Fibroblast of skin of scalp (primary cell): ENCODE measurements around the gene VWF.
"Not testable (repeated sequence)": the region's sequence is repeated elsewhere in the genome, so short reads cannot be mapped to it uniquely, and the experiment has no call there.

Source experiments
- DNase-seq: peaks from one replicate; pipeline ENCODE4 v3.0.0-alpha.2; 2013

VWF gene

GRCh38 chr12:6145564-6145963 is 21.1 kb upstream of the VWF start:
- DNase-seq, result no peak

DNA sequence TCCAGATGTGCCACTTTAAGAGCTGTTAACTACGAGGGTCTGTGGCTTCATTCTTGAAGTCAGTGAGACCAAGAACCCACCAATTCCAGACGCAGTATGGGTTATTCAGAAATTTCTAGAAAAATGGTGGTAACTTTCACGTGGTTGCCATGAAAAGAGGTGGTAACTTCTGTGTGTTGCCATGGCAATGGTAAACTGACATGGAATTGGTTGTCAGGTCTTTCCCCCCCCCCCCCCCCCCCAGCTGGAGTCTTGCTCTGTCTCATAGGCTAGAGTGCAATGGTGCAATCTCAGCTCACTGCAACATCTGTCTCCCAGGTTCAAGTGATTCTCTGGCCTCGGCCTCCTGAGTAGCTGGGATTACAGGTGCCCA is 18.8 kb upstream of the VWF start:
- DNase-seq, result no peak

DNA sequence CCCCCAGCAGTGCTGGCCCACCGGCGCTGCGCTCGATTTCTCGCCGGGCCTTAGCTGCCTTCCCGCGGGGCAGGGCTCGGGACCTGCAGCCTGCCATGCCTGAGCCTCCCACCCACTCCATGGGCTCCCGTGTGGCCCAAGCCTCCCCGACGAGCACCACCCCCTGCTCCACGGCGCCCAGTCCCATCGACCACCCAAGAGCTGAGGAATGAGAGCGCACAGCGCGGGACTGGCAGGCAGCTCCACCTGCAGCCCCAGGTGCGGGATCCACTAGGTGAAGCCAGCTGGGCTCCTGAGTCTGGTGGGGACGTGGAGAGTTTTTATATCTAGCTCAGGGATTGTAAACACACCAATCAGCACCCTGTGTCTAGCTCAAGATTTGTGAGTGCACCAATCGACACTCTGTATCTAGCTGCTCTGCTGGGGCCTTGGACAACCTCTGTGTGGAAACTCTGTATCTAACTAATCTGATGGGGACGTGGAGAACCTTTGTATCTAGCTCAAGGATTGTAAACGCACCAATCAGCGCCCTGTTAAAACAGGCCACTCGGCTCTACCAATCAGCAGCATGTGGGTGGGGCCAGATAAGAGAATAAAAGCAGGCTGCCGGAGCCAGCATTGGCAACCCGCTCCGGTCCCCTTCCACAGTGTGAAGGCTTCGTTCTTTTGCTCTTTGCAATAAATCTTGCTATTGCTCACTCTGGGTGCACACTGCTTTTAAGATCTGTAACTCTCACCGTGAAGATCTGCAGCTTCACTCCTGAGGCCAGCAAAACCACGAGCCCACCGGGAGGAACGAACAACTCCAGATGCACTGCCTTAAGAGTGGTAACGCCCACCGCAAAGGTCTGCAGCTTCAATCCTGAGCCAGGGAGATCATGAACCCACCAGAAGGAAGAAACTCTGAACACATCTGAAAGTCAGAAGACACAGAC is 18.2 kb upstream of the VWF start:
- not testable (repeated sequence) for DNase-seq

DNA sequence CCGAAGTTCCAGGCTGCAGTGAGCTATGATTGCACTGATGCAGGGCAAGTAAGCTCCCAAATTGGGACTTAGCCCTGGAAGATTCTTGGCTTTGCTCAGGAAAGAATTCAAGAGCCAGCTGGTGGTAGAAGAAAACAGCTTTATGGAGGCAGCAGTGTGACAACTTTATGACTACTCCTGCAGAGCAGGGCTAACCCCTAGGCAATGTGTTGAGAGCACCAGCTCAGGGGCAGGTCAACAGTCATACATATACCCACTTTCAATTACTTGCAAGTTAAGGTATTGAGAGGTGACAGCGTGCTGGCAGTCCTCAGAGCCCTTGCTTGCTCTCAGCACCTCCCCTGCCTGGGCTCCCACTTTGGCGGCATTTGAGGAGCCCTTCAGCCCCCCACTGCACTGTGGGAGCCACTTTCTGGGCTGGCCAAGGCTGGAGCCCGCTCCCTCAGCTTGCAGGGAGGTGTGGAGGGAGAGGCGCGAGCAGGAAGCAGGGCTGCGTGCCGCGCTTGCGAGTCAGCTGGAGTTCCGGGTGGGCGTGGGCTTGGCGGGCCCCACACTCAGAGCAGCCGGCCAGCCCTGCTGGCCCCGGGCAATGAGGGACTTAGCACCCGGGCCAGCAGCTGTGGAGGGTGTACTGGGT is 17.4 kb upstream of the VWF start:
- not testable (repeated sequence) for DNase-seq

DNA sequence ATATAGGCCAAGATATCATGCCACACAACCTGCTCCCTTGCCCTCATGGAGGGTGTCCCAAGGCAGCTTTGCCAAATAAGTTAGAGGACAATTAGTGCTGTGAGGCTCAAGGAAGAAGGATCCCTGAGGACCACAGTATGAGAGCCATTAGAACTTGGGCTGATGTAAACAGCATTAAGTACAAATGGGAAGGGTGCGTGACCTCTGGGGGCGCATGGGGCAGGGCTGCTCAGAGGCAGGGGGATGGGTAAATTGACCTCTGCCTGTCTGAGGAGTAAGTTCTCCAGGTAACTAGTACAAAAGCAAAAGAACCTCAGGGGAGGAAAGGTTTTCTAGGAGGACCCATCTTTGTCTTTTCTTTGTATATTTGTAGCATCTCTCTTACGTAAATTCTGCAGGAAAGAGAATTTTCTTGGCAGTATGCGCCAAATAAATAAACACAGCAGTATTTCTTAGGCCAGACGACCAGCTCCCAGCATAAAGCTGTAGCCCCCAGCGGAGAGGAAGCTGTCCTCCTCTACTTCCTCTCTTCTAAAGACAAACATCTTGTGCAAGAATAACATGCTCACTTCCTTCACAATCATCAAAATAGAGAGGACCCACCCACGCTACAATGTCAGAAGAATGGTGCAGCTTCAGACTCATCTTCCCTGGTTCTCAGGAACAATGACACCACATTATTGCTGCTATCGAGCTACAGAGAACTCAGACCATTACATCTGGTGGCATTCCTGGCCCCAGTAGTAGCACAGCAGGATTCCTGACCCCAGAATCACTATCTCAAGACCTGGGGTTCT is 16.4 kb upstream of the VWF start:
- no peak for DNase-seq

DNA sequence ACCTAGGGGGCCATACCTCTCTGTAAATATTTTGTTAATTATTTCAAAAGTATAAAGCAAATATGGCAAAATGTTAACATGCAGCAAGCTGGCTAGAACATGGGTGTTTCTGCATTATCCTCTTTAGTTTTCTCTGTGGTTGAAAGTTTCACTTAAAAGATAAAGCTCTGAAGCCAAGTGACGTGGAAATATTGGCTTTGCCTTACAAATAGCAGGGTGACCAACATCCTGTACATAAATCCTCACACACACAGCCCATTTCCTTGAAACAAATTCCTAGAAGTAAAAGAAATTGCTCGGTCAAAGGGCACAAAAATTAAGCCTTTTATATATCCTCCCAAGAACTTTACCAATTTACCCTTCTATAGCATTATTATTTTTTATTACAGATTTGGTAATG is 10.6 kb upstream of the VWF start:
- DNase-seq, result no peak

DNA sequence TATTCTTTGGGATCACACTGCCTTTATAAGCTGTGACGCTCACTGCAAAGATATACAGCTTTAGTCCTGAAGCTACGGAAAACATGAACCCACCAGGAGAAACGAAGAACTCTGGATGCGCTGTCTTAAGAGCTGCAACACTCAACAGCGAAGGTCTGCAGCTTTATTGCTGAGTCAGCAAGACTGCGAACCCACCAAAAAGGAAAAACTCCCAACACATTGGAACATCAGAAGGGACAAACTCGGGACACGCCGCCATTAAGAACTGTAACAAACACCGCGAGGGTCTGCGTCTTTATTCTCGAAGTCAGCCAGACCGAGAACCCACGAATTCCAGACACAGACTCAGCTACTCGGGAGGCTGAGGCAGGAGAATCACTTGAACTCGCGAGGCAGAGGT is 9.2 kb upstream of the VWF start:
- no peak for DNase-seq

DNA sequence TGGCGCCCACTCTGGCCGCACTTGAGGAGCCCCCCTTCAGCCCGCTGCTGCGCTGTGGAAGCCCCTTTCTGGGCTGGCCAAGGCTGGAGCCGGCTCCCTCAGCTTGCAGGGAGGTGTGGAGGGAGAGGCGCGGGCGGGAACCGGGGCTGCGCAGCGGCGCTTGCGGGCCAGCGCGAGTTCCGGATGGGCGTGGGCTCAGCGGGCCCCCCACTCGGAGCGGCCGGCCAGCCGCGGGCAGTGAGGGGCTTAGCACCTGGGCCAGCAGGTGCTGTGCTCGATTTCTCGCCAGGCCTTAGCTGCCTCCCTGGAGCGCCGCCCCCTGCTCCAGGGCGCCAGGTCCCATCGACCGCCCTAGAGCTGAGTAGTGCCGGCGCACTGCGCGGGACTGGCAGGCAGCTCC is 8.0 kb upstream of the VWF start:
- DNase-seq, result no peak

- no peak for DNase-seq
These were observed 789 bp upstream of the VWF start for GRCh38 chr12:6125310-6125608.

- DNase-seq, result no peak
These were observed 1.2 kb downstream of the VWF start for GRCh38 chr12:6123258-6123657.

DNA sequence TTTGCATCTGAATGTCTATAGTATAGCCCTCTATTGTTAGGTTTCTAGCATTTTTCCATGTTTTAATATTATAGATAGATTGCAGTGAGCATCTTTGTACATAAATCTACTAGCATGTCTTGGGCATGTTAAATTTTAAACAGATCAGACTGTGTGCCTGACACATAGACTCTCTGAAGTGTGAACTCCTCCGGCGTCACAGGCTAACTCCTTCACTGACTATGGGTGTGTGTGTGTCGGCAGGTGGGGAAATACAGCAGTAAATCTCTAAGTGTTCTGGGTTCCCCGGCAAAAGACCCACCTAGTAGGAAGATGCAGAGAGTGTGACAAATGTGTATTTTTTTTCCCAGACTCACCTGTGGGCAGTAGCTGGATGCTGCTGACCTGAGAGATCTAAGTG is 2.3 kb downstream of the VWF start:
- no peak for DNase-seq

DNA sequence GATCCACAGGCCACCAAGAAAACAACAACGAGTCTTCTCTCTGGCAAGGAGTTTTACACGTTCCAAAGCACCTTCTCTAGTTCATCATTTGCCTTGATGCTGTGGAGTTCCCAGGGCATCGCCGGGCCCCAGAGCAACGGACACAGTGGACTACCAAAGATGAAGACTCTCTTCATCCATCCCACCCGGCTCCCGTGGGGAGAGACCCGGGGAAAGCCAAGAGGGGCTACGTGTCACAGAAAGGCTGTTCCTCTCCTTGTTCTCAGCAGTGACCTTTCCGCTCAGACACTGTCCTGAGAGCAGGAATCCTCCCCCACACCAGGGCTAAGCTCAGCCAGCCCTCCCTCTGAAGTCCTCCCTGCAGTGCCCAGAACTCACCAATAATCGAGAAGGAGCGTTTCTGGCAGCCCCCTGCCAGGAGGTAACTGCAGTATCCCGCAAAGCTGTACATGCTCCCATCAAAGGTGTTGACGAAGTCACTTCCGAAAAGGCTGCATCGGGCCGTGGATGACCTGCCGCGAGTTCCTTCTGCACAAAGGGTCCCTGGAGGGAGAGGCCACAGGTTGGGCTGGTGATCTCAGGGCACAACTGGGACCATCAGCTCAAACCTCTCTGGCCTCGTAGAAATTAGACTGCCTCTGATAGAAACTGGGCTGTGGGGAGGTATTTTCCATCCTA is 3.5 kb downstream of the VWF start:
- DNase-seq, result no peak

DNA sequence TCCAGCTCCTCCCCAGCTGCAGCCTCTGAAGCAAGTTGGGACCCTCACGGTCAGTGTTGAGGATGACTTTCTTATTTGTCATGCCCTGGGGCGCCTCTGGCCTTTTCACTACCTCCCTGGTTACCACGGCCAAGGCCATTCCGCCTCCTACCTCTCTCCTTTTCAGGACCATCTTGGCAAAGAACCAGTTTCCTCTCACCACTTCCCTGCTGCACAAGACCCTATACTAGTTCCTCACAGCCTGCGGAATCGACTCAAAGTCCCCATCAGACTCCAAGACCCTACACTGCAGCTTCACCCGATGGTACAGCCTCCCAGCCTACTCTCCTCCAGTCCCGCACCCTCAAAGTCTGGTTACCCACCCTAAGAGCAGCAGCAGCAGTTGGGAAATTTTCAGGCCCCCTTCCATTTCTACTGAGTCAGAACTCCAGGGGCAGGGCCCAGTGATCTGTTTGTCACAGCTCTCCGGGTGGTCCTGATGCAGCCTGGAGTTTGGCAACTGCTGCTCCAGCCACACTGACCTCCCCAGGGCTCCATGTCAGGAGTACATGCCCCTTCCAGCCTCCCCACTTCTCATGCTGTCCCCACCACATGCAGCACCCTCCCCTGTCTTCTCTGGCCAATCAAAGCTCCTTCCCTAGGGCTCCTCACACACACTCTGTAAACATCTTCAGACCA is 5.4 kb downstream of the VWF start:
- no peak for DNase-seq

GRCh38 chr12:6116471-6117021 is 7.9 kb downstream of the VWF start:
- DNase-seq, result no peak

DNA sequence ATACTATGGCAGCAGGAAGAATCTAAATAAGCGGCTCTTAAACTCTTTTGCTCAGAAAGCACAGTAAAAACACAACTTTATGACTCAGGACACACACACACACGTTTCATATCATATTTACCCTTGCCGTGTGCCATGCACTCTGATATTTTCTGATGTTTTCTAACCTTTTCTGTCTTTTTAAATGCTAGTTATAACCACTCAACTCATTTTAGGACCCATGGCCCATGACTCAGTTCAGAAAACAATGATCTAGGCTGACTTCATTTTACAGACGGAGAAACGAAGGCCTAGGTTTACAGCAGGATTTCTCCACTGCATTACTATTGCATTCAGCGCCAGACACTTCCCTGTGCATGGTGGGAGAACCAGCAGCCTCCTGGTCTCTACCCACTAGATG is 9.1 kb downstream of the VWF start:
- no peak for DNase-seq

GRCh38 chr12:6114476-6114870 is 10.0 kb downstream of the VWF start:
- no peak for DNase-seq

GRCh38 chr12:6113691-6114475 is 10.6 kb downstream of the VWF start:
- DNase-seq, result no peak

GRCh38 chr12:6112004-6112403 is 12.5 kb downstream of the VWF start:
- no peak for DNase-seq

DNA sequence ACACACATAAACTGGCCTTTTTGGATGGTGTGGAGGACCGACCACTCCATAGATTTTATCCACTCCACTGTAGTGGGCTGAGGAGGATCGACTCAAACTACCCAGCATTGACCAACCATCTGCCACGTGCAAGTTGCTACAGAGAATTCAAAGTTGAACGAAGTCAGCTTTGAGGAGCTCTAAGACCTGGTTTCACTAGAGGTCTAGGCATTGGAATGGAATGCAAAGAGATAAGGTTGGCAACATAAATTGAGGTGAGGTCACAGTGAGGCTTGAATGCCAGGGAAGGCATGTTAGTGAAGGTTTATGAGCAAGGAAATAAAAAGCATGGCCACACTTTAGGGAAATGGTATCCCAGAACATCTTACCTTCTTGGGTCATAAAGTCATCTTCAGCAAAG is 14.5 kb downstream of the VWF start:
- no peak for DNase-seq

DNA sequence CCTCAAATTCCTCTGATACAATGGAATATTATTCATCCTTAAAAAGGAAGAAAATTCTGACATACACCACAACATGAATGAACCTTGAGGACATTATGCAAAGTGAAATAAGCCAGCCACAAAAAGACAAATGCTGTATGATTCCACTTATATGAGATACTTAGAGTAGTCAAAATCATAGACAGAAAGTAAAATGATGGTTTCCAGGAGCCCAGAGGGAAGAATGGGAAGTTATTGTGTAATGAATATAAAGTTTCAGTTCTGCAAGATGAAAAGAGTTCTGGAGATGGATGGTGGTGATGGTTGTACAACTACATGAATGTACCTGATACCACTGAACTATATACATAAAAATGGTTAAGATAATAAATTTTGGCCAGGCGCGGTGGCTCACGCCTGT is 18.3 kb downstream of the VWF start:
- no peak for DNase-seq

DNA sequence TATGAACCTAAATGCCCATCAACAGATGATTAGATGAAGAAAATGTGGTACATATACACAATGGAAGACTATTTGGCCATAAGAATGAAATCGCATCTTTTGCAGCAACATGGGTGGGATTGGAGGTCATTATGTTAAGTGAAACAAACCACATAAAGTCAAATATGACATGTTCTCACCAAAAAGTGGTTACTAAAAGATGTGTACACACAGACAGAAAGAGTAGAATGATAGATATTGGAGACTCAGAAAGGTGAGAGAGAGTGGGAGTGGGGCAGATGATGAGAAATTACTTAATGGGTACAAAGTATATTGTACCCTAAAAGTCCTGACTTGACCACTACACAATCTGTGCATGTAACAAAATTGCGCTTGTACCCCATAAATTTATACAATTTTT is 19.6 kb downstream of the VWF start:
- no peak for DNase-seq
